GM19395 (cell line): ENCODE results near the gene TSPAN31.
A peak's percentile ranks its signal among the peaks of the same experiment; 100 is the strongest.
"Not testable (repeated sequence)": the region's sequence is repeated elsewhere in the genome, so short reads cannot be mapped to it uniquely, and the experiment has no call there.

Source experiments
- ATAC-seq: cut with Tn5 transposase; IDR thresholded peaks from one replicate; pipeline ENCODE4 v1.9.1; 2021; ENCODE audit warnings: mild to moderate bottlenecking, moderate library complexity; ENCODE audit not compliant: unreplicated experiment

TSPAN31 gene

GRCh38 chr12:57744777-57745484, at the start of gene TSPAN31:
TSS of gene TSPAN31 (plus strand) at chr12:57745039. CDS start at chr12:57745155, 116 bp downstream.
- ATAC-seq = peak; percentile 85

- no peak for ATAC-seq
These were observed 48.9 kb upstream of the TSPAN31 start for GRCh38 chr12:57695770-57696432.

DNA sequence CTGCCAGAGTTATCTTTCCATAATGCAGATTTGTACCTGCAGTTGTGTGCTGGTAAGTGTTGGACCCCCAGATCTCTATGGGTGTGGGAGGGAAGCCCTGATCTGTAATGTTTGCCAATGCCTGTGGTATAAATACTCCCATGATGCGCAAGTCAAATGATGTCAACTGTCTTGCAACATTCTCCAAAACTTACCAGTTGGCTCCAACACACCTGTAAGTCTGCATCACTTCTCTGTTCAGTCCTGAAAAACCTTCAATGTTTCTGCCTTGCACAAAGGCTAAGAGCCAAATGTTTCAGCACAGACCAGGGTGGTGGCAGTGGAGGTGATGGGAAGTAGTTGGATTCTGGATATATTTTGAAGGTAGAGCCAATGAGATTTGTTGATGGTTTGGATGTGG, 47.8 kb upstream of the TSPAN31 start:
- no peak for ATAC-seq

DNA sequence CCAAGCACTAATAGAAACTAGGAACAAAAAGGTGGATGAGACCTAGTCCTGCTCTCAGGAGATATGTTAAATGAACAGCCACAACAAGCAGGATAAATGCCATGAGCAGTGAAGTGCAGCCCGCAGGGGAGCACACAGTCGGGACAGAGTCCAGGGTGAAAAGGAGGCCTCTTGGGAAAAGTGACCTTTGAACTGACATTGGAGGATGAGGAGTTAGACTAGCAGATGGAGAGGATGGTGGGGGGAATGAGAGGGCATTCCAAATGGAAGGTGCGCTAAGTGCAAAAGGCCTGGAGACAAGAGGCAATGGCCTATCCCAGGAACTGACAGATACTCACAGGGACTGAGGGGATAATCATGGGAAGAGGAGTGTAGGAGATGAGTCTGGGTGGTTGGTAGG, 46.4 kb upstream of the TSPAN31 start:
- no peak for ATAC-seq

DNA sequence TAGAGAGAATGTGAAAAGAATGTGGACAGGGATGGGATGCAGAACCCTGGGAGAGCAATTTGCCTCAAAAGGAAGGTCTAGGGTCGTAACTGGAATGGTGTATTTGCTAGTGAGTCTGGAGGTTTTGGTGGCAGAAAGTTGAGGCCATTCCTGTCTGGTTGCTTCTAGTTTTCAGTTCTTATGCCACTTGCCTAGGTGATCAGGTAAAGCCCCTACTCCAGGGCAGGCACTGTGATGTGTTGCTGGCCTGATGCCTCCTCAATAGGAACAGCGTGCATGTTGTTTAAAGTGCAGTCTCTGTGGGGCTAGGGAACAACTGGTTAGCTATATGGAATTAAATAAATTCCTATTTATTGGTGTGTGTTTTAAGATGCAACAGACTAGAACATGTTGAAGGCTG, 44.5 kb upstream of the TSPAN31 start:
- ATAC-seq = no peak

DNA sequence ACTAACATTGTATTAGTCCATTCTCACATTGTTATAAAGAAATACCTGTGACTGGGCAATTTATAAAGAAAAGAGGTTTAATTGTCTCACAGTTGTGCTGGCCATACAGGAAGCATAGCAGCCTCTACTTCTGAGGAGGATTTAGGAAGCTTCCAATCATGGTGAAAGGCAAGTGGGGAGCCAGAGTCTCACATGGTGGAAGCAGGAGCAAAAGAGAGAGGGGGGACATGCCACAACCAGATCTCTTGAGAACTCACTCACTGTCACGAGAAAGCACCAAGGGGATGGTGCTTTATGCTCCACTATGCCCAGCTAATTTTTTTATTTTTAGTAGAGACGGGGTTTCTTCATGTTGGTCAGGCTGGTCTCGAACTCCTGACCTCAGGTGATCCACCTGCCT, 37.6 kb upstream of the TSPAN31 start:
- no peak for ATAC-seq

- no peak for ATAC-seq
These were observed 36.5 kb upstream of the TSPAN31 start for GRCh38 chr12:57708296-57708695.

GRCh38 chr12:57712701-57713100, 32.1 kb upstream of the TSPAN31 start:
- no peak for ATAC-seq

- no peak for ATAC-seq
These were observed 31.6 kb upstream of the TSPAN31 start for GRCh38 chr12:57713209-57713608.

GRCh38 chr12:57715036-57715748, 29.6 kb upstream of the TSPAN31 start:
- not testable (repeated sequence) for ATAC-seq

DNA sequence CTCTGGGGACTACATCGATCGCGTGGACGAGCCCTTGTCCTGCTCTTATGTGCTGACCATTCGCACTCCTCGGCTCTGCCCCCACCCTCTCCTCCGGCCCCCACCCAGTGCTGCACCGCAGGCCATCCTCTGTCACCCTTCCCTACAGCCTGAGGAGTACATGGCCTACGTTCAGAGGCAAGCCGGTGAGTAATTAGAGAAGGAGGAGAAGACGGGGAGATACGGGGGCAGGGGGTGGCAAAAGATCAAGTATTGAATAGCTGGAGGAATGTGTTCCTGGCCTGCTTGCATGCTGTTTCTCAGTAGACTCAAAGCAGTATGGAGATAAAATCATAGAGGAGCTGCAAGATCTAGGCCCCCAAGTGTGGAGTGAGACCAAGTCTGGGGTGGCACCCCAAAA, 29.1 kb upstream of the TSPAN31 start:
- no peak for ATAC-seq

- ATAC-seq = no peak
These were observed 28.5 kb upstream of the TSPAN31 start for GRCh38 chr12:57716305-57716704.

- ATAC-seq = no peak
These were observed 27.7 kb upstream of the TSPAN31 start for GRCh38 chr12:57717131-57717530.

DNA sequence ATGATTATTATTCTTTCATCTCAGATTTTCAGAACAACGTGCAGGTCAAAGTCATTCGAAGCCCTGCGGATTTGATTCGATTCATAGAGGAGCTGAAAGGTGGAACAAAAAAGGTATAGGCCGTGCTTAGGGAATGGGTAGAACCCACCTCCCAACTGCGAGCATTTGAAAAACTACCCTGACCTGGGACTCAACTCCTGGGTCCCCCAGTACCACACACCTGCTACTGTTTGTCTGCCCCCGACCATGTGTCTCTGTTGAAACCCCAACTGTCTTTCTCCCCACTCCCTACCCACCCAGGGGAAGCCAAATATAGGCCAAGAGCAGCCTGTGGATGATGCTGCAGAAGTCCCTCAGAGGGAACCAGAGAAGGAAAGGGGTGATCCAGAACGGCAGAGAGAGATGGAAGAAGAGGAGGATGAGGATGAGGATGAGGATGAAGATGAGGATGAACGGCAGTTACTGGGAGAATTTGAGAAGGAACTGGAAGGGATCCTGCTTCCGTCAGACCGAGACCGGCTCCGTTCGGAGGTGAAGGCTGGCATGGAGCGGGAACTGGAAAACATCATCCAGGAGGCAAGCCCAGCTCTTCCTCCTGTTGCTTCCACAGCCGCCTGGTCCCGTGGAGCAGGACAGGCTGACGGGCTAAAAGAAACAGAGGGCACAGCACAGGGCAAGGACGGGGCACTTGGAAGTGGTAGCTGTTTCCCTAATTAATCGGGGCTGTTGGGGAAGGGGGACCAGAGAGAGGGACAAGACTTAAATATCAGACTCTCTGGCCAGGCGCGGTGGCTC, 26.8 kb upstream of the TSPAN31 start:
- no peak for ATAC-seq

DNA sequence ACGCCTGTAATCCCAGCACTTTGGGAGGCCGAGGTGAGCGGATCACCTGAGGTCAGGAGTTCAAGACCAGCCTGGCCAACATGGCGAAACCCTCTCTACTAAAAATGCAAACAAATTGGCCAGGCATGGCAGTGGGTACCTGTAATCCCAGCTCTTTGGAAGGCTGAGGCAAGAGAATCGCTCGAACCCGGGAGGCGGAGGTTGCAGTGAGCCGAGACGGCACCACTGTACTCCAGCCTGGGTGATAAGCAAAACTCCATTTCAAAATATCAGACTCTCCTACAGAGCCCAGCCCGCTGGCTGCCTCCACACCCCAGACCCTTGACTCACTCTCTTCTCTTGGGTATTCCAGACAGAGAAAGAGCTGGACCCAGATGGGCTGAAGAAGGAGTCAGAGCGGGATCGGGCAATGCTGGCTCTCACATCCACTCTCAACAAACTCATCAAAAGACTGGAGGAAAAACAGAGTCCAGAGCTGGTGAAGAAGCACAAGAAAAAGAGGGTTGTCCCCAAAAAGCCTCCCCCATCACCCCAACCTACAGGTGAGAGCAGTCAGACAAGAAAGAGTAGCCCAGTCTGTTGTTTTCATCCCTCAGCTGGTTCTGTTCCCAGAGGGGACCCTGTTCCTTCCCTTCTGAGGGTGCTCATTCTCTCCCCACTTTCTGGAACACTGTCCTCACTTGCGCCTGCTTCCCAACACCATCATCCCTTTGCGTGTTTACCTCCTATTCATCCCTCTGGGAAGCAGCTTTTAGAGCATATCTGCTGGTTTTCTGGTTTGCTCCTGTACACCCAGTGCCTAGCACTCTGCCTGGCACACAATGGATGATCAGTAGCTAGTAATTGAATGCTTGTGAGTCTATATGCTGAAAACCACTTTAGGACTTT, 26.0 kb upstream of the TSPAN31 start:
- no peak for ATAC-seq

DNA sequence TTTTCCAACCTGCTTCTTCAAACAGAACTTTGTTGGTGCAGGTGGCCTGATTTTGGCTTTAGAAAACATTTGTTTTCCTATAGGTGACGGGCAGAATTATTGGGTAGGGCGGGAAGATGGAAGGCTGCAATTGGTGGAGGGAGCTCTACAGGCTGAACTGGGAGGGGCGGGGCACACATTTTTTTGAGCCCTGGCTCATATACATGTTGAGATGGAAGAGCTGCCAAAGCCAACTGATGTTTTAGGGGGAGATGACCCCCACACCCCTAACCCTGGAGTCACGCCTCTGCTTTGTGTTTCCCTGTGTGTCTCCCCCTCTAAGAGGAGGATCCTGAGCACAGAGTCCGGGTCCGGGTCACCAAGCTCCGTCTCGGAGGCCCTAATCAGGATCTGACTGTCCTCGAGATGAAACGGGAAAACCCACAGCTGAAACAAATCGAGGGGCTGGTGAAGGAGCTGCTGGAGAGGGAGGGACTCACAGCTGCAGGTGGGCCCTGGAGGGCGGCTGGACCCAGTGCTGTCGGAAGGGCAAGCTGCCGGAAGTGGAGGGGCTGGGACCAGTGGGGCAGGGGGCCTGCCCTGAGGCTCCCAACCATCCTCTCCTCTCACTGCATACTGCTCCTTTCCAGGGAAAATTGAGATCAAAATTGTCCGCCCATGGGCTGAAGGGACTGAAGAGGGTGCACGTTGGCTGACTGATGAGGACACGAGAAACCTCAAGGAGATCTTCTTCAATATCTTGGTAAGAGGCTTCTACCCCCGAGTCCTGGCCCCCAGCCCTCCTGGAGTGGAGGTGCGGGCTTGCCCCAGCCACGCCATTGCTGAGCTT, 24.8 kb upstream of the TSPAN31 start:
- ATAC-seq = no peak

- ATAC-seq = no peak
These were observed 23.9 kb upstream of the TSPAN31 start for GRCh38 chr12:57720606-57721595.
